Fibroblast of lung (primary cell): ENCODE measurements around the gene ANKFY1. TPM values are rescaled to one million over a fixed set of nuclear protein-coding genes. Genes with fewer than 3 reads are reported as not detected.
"Not testable (repeated sequence)": the region's sequence is repeated elsewhere in the genome, so short reads cannot be mapped to it uniquely, and the experiment has no call there.

ENCODE experiments used
- DNase-seq, 2 donors: peaks; one replicate each; pipeline versions ENCODE4 v3.0.0 to v3.0.0-alpha.2; 2010; ENCODE audit warnings: low read depth in 2 of 2
- H2AFZ ChIP-seq: 2 replicates; pipeline ENCODE4 v1.5.1; 2012; ENCODE audit warnings: low read length, control low read depth, inconsistent platforms
- H3K27ac ChIP-seq: 2 replicates; pipeline ENCODE4 v1.5.1; 2011; ENCODE audit warnings: low read length, control low read depth; ENCODE audit not compliant: insufficient read depth
- H3K27me3 ChIP-seq: 2 replicates; pipeline ENCODE4 v1.5.1; 2011; ENCODE audit warnings: mild to moderate bottlenecking, low read length; ENCODE audit not compliant: control insufficient read depth, insufficient read depth
- H3K36me3 ChIP-seq: 2 replicates; pipeline ENCODE4 v1.5.1; 2011; ENCODE audit warnings: low read length; ENCODE audit not compliant: control insufficient read depth, insufficient read depth
- H3K4me1 ChIP-seq: 2 replicates; pipeline ENCODE4 v1.5.1; 2011; ENCODE audit warnings: low read length; ENCODE audit not compliant: control insufficient read depth, insufficient read depth; ENCODE audit errors: extremely low read depth
- H3K4me2 ChIP-seq: 2 replicates; pipeline ENCODE4 v1.5.1; 2011; ENCODE audit warnings: low read length, control low read depth; ENCODE audit not compliant: insufficient read depth; ENCODE audit errors: extremely low read depth
- H3K4me3 ChIP-seq, 4 experiments: fragments of 200-600 bp in 1 of 4; sonication (generic) in 1 of 4; replicated peaks in 1 of 4; 2 replicates each; pipeline ENCODE4 v1.5.1; 2011 to 2016; ENCODE audit warnings: low read length in 4 of 4, low read depth in 3 of 4, mild to moderate bottlenecking in 3 of 4, control low read depth in 2 of 4, inconsistent platforms in 1 of 4, mixed read lengths in 1 of 4; ENCODE audit not compliant: insufficient read depth in 1 of 4; ENCODE audit errors: control extremely low read depth in 1 of 4
- H3K79me2 ChIP-seq: 2 replicates; pipeline ENCODE4 v1.5.1; 2012; ENCODE audit warnings: mild to moderate bottlenecking, low read length, inconsistent platforms; ENCODE audit not compliant: control insufficient read depth, insufficient read depth
- H3K9ac ChIP-seq: 2 replicates; pipeline ENCODE4 v1.5.1; 2011; ENCODE audit warnings: mild to moderate bottlenecking, low read length, control low read depth; ENCODE audit not compliant: insufficient read depth
- H3K9me3 ChIP-seq: 2 replicates; pipeline ENCODE4 v1.5.1; 2012; ENCODE audit warnings: low read depth, low read length; ENCODE audit not compliant: control insufficient read depth, insufficient read depth
- H4K20me1 ChIP-seq: 2 replicates; pipeline ENCODE4 v1.5.1; 2011; ENCODE audit warnings: low read length; ENCODE audit not compliant: control insufficient read depth, insufficient read depth; ENCODE audit errors: extremely low read depth
- EZH2 ChIP-seq: IDR thresholded peaks from 2 replicates; pipeline ENCODE4 v1.5.1; 2012; ENCODE audit warnings: low read length, control low read depth, mild to moderate bottlenecking; ENCODE audit errors: missing control alignments
- polyA plus RNA-seq, 2 donors: library from polyadenylated mRNA; depleted of rRNA in 1 of 2; stranded (reverse) in 1 of 2; unstranded in 1 of 2; fragments of >200 nt; gene quantifications; 2 replicates each; pipeline ENCODE4 v1.2.1, GENCODE V29; 2011 to 2012; ENCODE audit warnings: missing spikeins in 1 of 2
- total RNA-seq: library from RNA; depleted of rRNA; stranded (reverse); fragments of >200 nt; gene quantifications from 2 replicates; pipeline ENCODE4 v1.2.1, GENCODE V29; 2014
- TF ChIP-seq, protein P1 (sequence below), 2 donors: IDR thresholded peaks in 1 of 2; conservative IDR thresholded peaks in 1 of 2; 1 replicate in 1 of 2; 2 replicates in 1 of 2; pipeline ENCODE4 v1.5.1; 2011 to 2012; ENCODE audit warnings: low read length in 2 of 2, control low read depth in 1 of 2, inconsistent platforms in 1 of 2, low read depth in 1 of 2, mild to moderate bottlenecking in 1 of 2

ANKFY1 gene
- total and polyA plus RNA-seq, 2 donors (not counting 1 experiment from before 2014, with no cell fraction given), result 26.1 to 34.0 TPM

DNA sequence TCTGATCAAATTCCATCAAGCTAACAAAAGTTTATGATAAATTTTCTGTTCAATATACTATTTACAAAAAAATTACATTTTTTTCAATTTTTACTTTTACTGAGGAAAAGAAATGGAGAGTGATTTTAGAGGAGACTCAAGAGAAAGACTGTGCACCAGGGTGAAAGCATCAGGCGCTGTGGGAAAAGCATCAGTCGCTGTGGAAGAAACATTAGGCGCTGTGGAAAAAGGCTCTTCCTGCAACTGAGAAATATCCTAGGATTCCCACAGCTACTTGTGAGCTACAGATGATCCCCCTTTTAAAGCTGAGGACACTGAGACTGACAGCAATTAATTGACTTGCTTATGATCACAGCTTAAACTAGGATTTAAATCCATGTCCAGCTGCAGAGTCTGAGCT, 4.9 kb downstream of the ANKFY1 start:
- peaks cover 78% of the 10 kb centered on the region for H3K79me2 ChIP-seq
- no peaks in the 10 kb centered on the region for H4K20me1 ChIP-seq
- no peaks in the 10 kb centered on the region for H3K4me1 ChIP-seq
- no peaks in the 10 kb centered on the region for H3K27me3 ChIP-seq
- no peak overlapping the region for H3K27ac ChIP-seq
- H3K9ac ChIP-seq, result no peak overlapping the region
- no peak for TF ChIP-seq EZH2
- TF ChIP-seq, protein P1, sequence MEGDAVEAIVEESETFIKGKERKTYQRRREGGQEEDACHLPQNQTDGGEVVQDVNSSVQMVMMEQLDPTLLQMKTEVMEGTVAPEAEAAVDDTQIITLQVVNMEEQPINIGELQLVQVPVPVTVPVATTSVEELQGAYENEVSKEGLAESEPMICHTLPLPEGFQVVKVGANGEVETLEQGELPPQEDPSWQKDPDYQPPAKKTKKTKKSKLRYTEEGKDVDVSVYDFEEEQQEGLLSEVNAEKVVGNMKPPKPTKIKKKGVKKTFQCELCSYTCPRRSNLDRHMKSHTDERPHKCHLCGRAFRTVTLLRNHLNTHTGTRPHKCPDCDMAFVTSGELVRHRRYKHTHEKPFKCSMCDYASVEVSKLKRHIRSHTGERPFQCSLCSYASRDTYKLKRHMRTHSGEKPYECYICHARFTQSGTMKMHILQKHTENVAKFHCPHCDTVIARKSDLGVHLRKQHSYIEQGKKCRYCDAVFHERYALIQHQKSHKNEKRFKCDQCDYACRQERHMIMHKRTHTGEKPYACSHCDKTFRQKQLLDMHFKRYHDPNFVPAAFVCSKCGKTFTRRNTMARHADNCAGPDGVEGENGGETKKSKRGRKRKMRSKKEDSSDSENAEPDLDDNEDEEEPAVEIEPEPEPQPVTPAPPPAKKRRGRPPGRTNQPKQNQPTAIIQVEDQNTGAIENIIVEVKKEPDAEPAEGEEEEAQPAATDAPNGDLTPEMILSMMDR (conservative IDR thresholded peaks at IDR 0.05 in 1 of 2, IDR thresholded peaks at IDR 0.05 in 1 of 2; ENCODE audit: low read depth in 1 of 2, low read length in 2 of 2), result no peak
- no peaks in the 10 kb centered on the region for H3K9me3 ChIP-seq
- no peak overlapping the region for H3K4me3 ChIP-seq
- DNase-seq, result no peak
- H3K36me3 ChIP-seq, result no peaks in the 10 kb centered on the region
- no peak overlapping the region for H2AFZ ChIP-seq
- no peak overlapping the region for H3K4me2 ChIP-seq

DNA sequence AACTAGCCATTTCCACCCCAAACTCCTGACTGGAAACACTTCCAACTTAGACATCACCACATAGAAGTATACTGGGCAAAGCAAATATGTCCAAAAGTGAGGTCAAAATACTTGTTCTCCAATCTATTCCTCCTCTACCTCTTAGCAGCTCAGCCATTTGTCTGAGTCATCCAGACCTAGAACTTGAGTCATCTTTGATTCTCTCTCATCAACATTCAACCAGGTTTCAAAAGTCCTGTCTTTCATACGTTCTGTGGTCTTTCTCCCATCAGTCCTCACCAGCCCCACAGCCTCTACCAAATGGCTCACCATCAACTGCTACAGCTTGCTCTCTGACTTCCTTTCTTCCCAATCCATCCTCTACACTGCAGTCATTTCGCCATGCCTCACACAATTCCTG, 6.8 kb downstream of the ANKFY1 start:
- no peak overlapping the region for H2AFZ ChIP-seq

DNA sequence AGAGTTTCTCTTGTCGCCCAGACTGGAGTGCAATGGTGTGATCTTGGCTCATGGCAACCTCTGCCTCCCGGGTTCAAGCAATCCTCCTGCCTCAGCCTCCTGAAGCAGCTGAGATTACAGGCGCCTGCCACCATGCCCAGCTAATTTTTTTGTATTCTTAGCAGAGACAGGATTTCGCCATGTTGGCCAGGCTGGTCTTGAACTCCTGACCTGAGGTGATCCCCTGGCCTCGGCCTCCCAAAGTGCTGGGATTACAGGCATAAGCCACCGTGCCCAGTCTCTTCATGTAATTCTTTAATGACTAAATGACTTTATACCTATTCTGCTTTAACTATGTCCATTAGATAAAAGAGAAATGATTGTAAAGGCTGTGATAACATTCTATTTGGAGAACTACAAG, 8.5 kb downstream of the ANKFY1 start:
- H3K4me1 ChIP-seq, H3K9me3 ChIP-seq, DNase-seq, H3K4me2 ChIP-seq, H3K36me3 ChIP-seq, H3K9ac ChIP-seq, H2AFZ ChIP-seq, H3K4me3 ChIP-seq, H3K27ac ChIP-seq, H4K20me1 ChIP-seq, H3K27me3 ChIP-seq: not testable (repeated sequence)
- H3K79me2 ChIP-seq, result peaks cover 67% of the 10 kb centered on the region

More for the DNA sequence above, 6.8 kb downstream of the ANKFY1 start:
- Histone ChIP-seq H3K9ac (no peak overlapping the region), H3K36me3 (no peaks in the 10 kb centered on the region), H3K27ac (no peak overlapping the region), H3K9me3 (no peaks in the 10 kb centered on the region), H3K4me1 (no peaks in the 10 kb centered on the region), H3K4me3 (no peak overlapping the region), H4K20me1 (peaks cover 3% of the 10 kb centered on the region), H3K79me2 (peaks cover 76% of the 10 kb centered on the region), H3K27me3 (no peaks in the 10 kb centered on the region), H3K4me2 (no peak overlapping the region)
- TF ChIP-seq, protein P1 (conservative IDR thresholded peaks at IDR 0.05 in 1 of 2, IDR thresholded peaks at IDR 0.05 in 1 of 2; ENCODE audit: low read depth in 1 of 2, low read length in 2 of 2), result no peak
- TF ChIP-seq EZH2, result no peak
- DNase-seq, result peak in 1 of 2 donors; percentile 30
